Hepatocyte (in vitro differentiated cells): ENCODE measurements around the gene DOCK2. TPM values are rescaled to one million over a fixed set of nuclear protein-coding genes. Genes with fewer than 3 reads are reported as not detected.

Experiments used
- DNase-seq: peaks from one replicate; pipeline ENCODE4 v3.0.0-alpha.2; 2016; ENCODE audit warnings: low spot score
- H2AFZ ChIP-seq: fragments of 200-600 bp; sonication (generic); 2 replicates; pipeline ENCODE4 v1.6.0; 2016; ENCODE audit warnings: antibody characterized with exemption, mild to moderate bottlenecking
- H3K27ac ChIP-seq: fragments of 200-600 bp; sonication (generic); 2 replicates; pipeline ENCODE4 v1.5.1; 2016; ENCODE audit warnings: mild to moderate bottlenecking
- H3K27me3 ChIP-seq: fragments of 200-600 bp; sonication (generic); 2 replicates; pipeline ENCODE4 v1.6.1; 2016
- H3K36me3 ChIP-seq: fragments of 200-600 bp; sonication (generic); replicated peaks from 2 replicates; pipeline ENCODE4 v1.5.1; 2016; ENCODE audit warnings: low read depth; ENCODE audit not compliant: insufficient read depth
- H3K4me1 ChIP-seq: fragments of 200-600 bp; sonication (generic); 2 replicates; pipeline ENCODE4 v1.5.1; 2016; ENCODE audit warnings: mild to moderate bottlenecking, moderate library complexity; ENCODE audit not compliant: insufficient read depth
- H3K4me2 ChIP-seq: fragments of 200-600 bp; sonication (generic); 2 replicates; pipeline ENCODE4 v1.6.0; 2016
- H3K4me3 ChIP-seq: fragments of 200-600 bp; sonication (generic); 2 replicates; pipeline ENCODE4 v1.5.1; 2016; ENCODE audit warnings: mild to moderate bottlenecking
- H3K79me2 ChIP-seq: fragments of 200-600 bp; sonication (generic); 2 replicates; pipeline ENCODE4 v1.6.0; 2017; ENCODE audit warnings: mild to moderate bottlenecking
- H3K9me2 ChIP-seq: fragments of 200-600 bp; sonication (generic); replicated peaks from 2 replicates; pipeline ENCODE4 v1.6.0; 2017; ENCODE audit warnings: mild to moderate bottlenecking; ENCODE audit not compliant: insufficient read depth
- H3K9me3 ChIP-seq: fragments of 200-600 bp; sonication (generic); 2 replicates; pipeline ENCODE4 v1.5.1; 2016; ENCODE audit warnings: low read depth, mild to moderate bottlenecking
- H4K20me1 ChIP-seq: fragments of 200-600 bp; sonication (generic); 2 replicates; pipeline ENCODE4 v1.6.0; 2016; ENCODE audit warnings: mild to moderate bottlenecking; ENCODE audit not compliant: insufficient read depth, poor library complexity, severe bottlenecking
- EZH2 ChIP-seq: fragments of 200-600 bp; sonication (generic); IDR thresholded peaks from 2 replicates; pipeline ENCODE4 v1.6.1; 2016; ENCODE audit warnings: antibody characterized with exemption, mild to moderate bottlenecking, borderline replicate concordance
- EZH2phosphoT487 ChIP-seq: fragments of 200-600 bp; sonication (generic); IDR thresholded peaks from one replicate; pipeline ENCODE4 v1.6.1; 2018; ENCODE audit warnings: antibody characterized with exemption, mild to moderate bottlenecking, low read depth, moderate library complexity; ENCODE audit not compliant: unreplicated experiment, severe bottlenecking
- WGBS: methylation state at CpG from one replicate; pipeline ENCODE4 v1.1.6; 2016; ENCODE audit warnings: low lambda C conversion rate; ENCODE audit errors: missing lambda C conversion rate; 5-methylcytosine and 5-hydroxymethylcytosine counted together
- polyA plus RNA-seq: library from polyadenylated mRNA; unstranded; fragments of >200 nt; fragmentation: Nextera tagmentation; extraction: Ambion mirVana; gene quantifications from 2 replicates; pipeline ENCODE4 v1.2.1, GENCODE V29; 2016
- total RNA-seq: library from RNA; depleted of rRNA; stranded (reverse); fragments of >200 nt; gene quantifications from 2 replicates; pipeline ENCODE4 v1.2.3, GENCODE V29; 2014
- TF ChIP-seq, protein P1 (sequence below): fragments of 200-600 bp; sonication (generic); IDR thresholded peaks from 2 replicates; pipeline ENCODE4 v1.5.1; 2016; ENCODE audit warnings: antibody characterized with exemption, mild to moderate bottlenecking; ENCODE audit not compliant: poor library complexity

The DOCK2 gene
- total and polyA plus RNA-seq, 2 experiments from 2014 or later, result 0.60 TPM; not detected in 1

DNA sequence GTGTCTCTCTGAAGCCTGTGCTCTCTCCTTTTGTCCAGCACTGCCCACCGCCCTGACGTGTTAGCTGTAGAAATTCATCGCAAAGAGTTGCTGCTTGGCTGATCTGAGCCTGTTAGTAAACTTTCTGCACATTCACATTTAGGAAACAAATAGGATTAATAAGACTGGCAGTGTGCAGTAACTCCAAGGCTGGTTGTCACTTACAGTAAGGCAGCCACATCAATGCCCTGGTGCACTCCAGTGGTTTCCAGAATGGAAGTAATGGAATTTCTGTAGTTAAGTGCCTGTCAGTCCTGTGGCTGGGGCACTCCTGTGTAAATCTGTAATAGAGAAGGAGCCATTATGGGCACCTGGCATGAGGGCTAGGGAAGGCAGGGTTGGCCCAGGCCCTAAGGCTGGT is 70.6 kb downstream of the DOCK2 start:
- Histone ChIP-seq H2AFZ (no peak overlapping the region), H3K4me1 (peaks cover 5% of the 10 kb centered on the region), H3K79me2 (no peaks in the 10 kb centered on the region), H3K9me3 (no peaks in the 10 kb centered on the region), H3K27ac (no peak overlapping the region), H3K4me3 (no peak overlapping the region), H3K4me2 (no peak overlapping the region), H3K27me3 (no peaks in the 10 kb centered on the region), H3K36me3 (no peaks in the 10 kb centered on the region), H4K20me1 (no peaks in the 10 kb centered on the region), H3K9me2 (no peaks in the 10 kb centered on the region)
- TF ChIP-seq EZH2phosphoT487 (no peak), EZH2 (no peak)
- TF ChIP-seq, protein P1, sequence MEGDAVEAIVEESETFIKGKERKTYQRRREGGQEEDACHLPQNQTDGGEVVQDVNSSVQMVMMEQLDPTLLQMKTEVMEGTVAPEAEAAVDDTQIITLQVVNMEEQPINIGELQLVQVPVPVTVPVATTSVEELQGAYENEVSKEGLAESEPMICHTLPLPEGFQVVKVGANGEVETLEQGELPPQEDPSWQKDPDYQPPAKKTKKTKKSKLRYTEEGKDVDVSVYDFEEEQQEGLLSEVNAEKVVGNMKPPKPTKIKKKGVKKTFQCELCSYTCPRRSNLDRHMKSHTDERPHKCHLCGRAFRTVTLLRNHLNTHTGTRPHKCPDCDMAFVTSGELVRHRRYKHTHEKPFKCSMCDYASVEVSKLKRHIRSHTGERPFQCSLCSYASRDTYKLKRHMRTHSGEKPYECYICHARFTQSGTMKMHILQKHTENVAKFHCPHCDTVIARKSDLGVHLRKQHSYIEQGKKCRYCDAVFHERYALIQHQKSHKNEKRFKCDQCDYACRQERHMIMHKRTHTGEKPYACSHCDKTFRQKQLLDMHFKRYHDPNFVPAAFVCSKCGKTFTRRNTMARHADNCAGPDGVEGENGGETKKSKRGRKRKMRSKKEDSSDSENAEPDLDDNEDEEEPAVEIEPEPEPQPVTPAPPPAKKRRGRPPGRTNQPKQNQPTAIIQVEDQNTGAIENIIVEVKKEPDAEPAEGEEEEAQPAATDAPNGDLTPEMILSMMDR, result no peak
- no peak for DNase-seq
- 93% methylated on average over 3 of the region's 3 CpGs for WGBS

DNA sequence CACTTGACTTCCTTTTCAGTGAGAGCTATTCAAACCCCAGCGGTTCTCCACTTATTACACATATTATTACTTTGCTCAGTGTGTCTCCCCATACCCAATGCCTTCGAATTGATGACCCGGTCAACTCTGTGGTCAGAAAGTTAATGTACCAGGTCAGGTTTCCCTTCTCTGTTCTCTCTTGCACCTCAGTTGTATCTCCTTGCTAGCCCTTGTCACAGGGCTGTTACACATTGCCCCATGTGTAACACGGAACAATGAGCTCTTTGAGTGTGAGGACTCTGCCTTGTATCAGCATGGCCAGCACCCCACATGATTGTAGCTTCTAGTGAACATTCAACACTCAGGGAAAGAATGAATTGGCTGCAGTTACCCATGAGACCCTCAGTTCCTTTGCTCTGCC is 73.6 kb downstream of the DOCK2 start:
- no peak overlapping the region for H3K27ac ChIP-seq
- H3K4me1 ChIP-seq, result no peaks in the 10 kb centered on the region
- no peaks in the 10 kb centered on the region for H4K20me1 ChIP-seq
- DNase-seq, result no peak
- 53% methylated on average over 4 of the region's 4 CpGs for WGBS
- no peak for TF ChIP-seq EZH2phosphoT487
- TF ChIP-seq, protein P1, result no peak
- TF ChIP-seq EZH2, result no peak
- H2AFZ ChIP-seq, result no peak overlapping the region
- H3K4me2 ChIP-seq, result no peak overlapping the region
- H3K4me3 ChIP-seq, result no peak overlapping the region
- H3K9me2 ChIP-seq, result no peaks in the 10 kb centered on the region
- no peaks in the 10 kb centered on the region for H3K27me3 ChIP-seq
- no peaks in the 10 kb centered on the region for H3K36me3 ChIP-seq
- H3K9me3 ChIP-seq, result no peaks in the 10 kb centered on the region
- H3K79me2 ChIP-seq, result no peaks in the 10 kb centered on the region

DNA sequence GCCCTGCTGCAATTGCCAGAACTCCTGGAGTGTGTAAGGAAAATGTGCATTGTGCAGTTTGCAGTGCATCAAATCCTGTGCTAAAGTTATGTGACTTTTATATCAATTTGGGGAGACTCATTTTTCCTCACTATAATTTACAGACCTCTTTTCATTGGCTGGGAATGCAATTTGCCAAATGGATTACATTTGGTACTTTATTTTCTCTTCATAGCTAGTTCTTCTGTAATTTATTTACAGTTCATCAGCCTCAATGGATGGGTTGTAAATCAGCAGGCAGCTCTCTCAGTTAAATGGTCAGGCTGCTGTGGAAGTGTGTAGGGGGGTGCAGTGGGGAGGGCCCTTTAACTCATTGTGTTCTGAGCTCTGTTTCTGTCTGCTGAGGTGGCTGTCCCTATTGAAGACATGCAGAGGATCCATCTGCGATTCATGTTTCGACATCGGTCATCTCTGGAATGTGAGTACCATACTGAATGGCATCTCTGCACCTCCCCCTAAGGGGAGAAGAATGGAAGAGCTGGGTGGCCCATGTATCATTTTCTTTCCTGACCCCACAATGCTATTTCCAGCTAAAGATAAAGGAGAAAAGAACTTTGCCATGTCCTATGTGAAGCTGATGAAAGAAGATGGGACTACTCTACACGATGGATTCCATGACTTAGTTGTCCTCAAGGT is 74.6 kb downstream of the DOCK2 start:
- Histone ChIP-seq H3K9me2 (no peaks in the 10 kb centered on the region), H3K4me1 (no peaks in the 10 kb centered on the region), H3K36me3 (no peaks in the 10 kb centered on the region), H3K27ac (no peak overlapping the region), H3K4me3 (no peak overlapping the region), H3K79me2 (no peaks in the 10 kb centered on the region), H2AFZ (no peak overlapping the region), H4K20me1 (no peaks in the 10 kb centered on the region), H3K9me3 (no peaks in the 10 kb centered on the region), H3K4me2 (no peak overlapping the region), H3K27me3 (no peaks in the 10 kb centered on the region)
- no peak for TF ChIP-seq EZH2phosphoT487
- TF ChIP-seq, protein P1, result no peak
- TF ChIP-seq EZH2, result no peak
- 75% methylated on average over 4 of the region's 4 CpGs for WGBS
- DNase-seq, result no peak

DNA sequence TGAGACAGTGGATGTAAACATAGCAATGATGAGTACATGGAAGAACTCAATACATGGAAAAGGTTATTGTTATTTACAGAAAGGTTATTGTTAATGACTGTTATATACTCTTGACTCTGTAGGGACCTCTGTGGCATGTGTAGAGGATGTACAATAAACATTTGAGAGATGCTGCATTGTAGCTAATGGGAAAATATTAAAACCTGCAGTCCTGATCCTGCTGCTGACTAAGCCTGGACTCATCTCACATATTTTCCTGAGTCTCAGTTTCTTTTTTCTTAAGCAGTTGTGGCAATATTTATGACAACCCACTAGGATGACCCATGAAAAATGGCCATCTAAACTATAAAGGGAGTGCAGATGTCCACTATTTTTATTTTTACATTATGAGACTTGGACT is 75.4 kb downstream of the DOCK2 start:
- Histone ChIP-seq H3K36me3 (no peaks in the 10 kb centered on the region), H3K4me1 (no peaks in the 10 kb centered on the region), H4K20me1 (no peaks in the 10 kb centered on the region), H2AFZ (no peak overlapping the region), H3K27me3 (no peaks in the 10 kb centered on the region), H3K4me3 (no peak overlapping the region), H3K79me2 (no peaks in the 10 kb centered on the region), H3K9me3 (no peaks in the 10 kb centered on the region), H3K9me2 (no peaks in the 10 kb centered on the region), H3K27ac (no peak overlapping the region), H3K4me2 (no peak overlapping the region)
- DNase-seq, result no peak
- TF ChIP-seq EZH2phosphoT487 (no peak), EZH2 (no peak)
- TF ChIP-seq, protein P1, result no peak
